Endothelial cell (in vitro differentiated cells): ENCODE results near the gene PIK3R4. TPM values are rescaled to one million over a fixed set of nuclear protein-coding genes. Genes with fewer than 3 reads are reported as not detected.
A peak's percentile ranks its signal among the peaks of the same experiment; 100 is the strongest.

ENCODE experiments used
- DNase-seq: peaks from one replicate; pipeline ENCODE4 v3.0.0; 2021; ENCODE audit warnings: low spot score
- H3K27ac Mint-ChIP-seq: one replicate; pipeline ENCODE4 v1.8.0; 2021; ENCODE audit warnings: mixed read lengths, inconsistent platforms; ENCODE audit not compliant: unreplicated experiment
- H3K27me3 Mint-ChIP-seq: one replicate; pipeline ENCODE4 v1.8.0; 2021; ENCODE audit warnings: mild to moderate bottlenecking, moderate library complexity, mixed read lengths, inconsistent platforms; ENCODE audit not compliant: unreplicated experiment
- H3K36me3 Mint-ChIP-seq: one replicate; pipeline ENCODE4 v1.8.0; 2021; ENCODE audit warnings: mild to moderate bottlenecking, low read depth, mixed read lengths, inconsistent platforms; ENCODE audit not compliant: unreplicated experiment
- H3K4me1 Mint-ChIP-seq: one replicate; pipeline ENCODE4 v1.8.0; 2021; ENCODE audit warnings: mild to moderate bottlenecking, mixed read lengths, inconsistent platforms; ENCODE audit not compliant: unreplicated experiment
- H3K4me3 Mint-ChIP-seq: one replicate; pipeline ENCODE4 v1.8.0; 2021; ENCODE audit warnings: mild to moderate bottlenecking, mixed read lengths, inconsistent platforms; ENCODE audit not compliant: unreplicated experiment
- H3K9me3 Mint-ChIP-seq: one replicate; pipeline ENCODE4 v1.8.0; 2021; ENCODE audit warnings: mixed read lengths, inconsistent platforms; ENCODE audit not compliant: unreplicated experiment
- total RNA-seq: library from RNA; stranded (reverse); fragmentation: NEBNext Ultra II Directional; extraction: Animal tissue kit (Norgen Biotek cat#: 25700); gene quantifications from one replicate; pipeline ENCODE4 v1.2.1, GENCODE V29; 2021; ENCODE audit not compliant: unreplicated experiment
- TF ChIP-seq, protein P1 (sequence below): fragments of 200-600 bp; sonication (generic); IDR thresholded peaks from one replicate; pipeline ENCODE4 v1.5.0; 2021; ENCODE audit warnings: antibody characterized with exemption; ENCODE audit not compliant: unreplicated experiment

Gene PIK3R4
- total RNA-seq, 1 donor from 2014 or later = 24.0 TPM

DNA sequence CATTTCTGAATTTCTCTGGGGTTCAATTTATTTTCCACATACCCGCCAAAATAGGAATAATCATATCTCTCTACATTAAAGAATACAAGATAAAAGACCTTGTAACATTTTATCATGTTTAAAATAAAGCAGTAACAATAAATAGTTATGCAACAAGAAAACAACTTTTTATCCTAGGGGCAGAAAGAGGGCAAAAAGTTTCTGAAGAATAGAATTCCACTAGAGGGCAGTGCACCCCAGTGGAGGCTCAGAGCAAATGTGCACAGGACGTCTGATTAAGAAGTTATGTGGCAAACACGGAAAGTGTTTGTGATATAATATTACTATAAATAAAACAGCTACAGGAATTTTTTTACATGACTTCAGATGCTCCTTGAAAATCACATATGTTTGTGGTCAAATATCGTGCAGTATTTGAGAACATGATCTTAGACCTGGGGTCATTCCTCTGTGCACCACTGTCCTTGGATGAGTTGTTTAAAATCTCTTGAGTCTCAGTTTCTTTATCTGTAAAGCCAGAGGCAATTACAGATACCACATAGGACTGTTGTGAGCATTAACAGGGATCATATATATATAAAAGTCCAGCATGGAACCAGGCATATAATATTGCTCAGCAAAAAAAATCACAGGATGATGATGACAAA is 13.2 kb upstream of the PIK3R4 start:
- no peaks in the 10 kb centered on the region for H3K36me3 Mint-ChIP-seq

DNA sequence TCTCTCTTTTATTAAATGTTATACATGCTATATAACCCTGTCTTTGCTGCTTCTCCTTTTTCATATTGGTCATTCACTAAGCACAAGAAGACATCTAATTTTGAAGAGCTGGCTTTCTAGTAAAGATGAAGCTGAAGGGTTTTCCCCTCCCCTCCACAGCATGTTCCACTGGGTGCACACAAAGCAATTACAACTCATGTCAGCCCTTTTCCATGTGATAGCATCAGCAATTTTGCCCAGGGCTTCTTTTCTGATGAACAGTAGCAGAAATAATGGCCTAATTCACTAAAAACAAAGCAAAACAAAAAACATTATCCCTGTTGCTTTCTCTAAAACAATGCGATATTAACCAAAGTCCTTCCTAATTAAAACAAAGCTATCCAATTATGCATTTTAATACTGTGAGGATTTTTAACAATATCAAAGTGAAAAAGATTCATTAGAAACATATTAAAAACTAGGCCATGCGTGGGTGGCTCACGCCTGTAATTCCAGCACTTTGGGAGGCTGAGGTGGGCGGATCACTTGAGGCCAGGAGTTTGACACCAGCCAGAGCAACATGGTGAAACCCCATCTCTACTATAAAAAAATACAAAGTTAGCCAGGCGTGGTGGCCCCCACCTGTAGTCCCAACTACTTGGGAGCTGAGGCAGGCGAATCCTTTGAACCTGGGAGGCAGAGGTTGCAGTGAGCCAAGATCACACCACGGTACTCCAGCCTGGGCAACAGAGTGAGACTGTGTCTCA is 12.2 kb upstream of the PIK3R4 start:
- TF ChIP-seq, protein P1, sequence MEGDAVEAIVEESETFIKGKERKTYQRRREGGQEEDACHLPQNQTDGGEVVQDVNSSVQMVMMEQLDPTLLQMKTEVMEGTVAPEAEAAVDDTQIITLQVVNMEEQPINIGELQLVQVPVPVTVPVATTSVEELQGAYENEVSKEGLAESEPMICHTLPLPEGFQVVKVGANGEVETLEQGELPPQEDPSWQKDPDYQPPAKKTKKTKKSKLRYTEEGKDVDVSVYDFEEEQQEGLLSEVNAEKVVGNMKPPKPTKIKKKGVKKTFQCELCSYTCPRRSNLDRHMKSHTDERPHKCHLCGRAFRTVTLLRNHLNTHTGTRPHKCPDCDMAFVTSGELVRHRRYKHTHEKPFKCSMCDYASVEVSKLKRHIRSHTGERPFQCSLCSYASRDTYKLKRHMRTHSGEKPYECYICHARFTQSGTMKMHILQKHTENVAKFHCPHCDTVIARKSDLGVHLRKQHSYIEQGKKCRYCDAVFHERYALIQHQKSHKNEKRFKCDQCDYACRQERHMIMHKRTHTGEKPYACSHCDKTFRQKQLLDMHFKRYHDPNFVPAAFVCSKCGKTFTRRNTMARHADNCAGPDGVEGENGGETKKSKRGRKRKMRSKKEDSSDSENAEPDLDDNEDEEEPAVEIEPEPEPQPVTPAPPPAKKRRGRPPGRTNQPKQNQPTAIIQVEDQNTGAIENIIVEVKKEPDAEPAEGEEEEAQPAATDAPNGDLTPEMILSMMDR = no peak
- no peak overlapping the region for H3K4me3 Mint-ChIP-seq
- H3K4me1 Mint-ChIP-seq = peaks cover 4% of the 10 kb centered on the region
- no peak for DNase-seq
- H3K9me3 Mint-ChIP-seq = no peaks in the 10 kb centered on the region
- no peaks in the 10 kb centered on the region for H3K36me3 Mint-ChIP-seq
- no peaks in the 10 kb centered on the region for H3K27me3 Mint-ChIP-seq
- no peak overlapping the region for H3K27ac Mint-ChIP-seq

More for the DNA sequence above, 13.2 kb upstream of the PIK3R4 start:
- H3K4me1 Mint-ChIP-seq = peaks cover 4% of the 10 kb centered on the region
- DNase-seq = peak; percentile 57
- no peaks in the 10 kb centered on the region for H3K27me3 Mint-ChIP-seq
- H3K4me3 Mint-ChIP-seq = no peak overlapping the region
- H3K9me3 Mint-ChIP-seq = no peaks in the 10 kb centered on the region
- no peak overlapping the region for H3K27ac Mint-ChIP-seq
- TF ChIP-seq, protein P1 = peak; percentile 83

DNA sequence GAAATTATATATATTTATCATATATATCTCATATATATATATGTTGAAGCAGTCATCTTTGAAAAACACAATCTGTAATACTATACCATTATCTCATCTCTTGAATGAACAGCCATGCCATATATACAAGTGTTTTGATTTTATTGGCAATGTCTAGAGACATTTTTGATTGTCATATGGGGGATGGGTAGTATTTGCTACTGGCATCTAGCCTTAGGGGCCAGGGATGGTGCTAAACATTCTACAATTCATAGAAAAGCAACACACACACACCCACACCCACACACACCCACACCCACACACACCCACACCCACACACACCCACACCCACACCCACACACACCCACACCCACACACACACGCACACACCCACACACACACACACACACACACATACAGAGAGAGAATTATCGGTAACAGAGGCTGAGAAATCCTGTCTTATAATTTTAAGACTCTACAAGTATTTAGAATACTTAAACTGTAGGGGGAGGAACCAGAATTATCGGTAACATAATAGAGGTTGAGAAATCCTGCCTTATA is 11.1 kb upstream of the PIK3R4 start:
- no peaks in the 10 kb centered on the region for H3K27me3 Mint-ChIP-seq
- no peaks in the 10 kb centered on the region for H3K36me3 Mint-ChIP-seq
- no peak for DNase-seq
- no peak overlapping the region for H3K27ac Mint-ChIP-seq
- peaks cover 4% of the 10 kb centered on the region for H3K4me1 Mint-ChIP-seq
- H3K4me3 Mint-ChIP-seq = no peak overlapping the region
- TF ChIP-seq, protein P1 = no peak
- no peaks in the 10 kb centered on the region for H3K9me3 Mint-ChIP-seq

DNA sequence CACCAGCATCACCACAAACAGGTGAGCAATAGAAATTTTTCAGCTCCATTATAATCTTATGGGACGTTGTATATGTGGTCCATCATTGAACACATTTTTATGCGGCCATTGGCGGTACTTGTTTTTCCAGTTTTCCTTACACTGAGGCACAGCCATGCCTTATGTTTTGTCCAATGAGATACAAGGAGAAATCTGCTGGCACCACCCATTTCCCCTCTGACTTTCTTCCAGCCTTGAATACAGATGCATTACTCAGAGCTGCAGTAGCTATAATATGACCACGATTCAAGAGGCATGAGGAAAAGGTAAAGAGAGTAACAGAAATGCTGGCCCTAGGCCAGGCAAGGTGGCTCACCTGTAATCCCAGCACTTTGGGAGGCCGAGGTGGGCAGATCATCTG is 9.0 kb upstream of the PIK3R4 start:
- TF ChIP-seq, protein P1 = no peak
- no peak overlapping the region for H3K4me3 Mint-ChIP-seq
- no peaks in the 10 kb centered on the region for H3K27me3 Mint-ChIP-seq
- no peak overlapping the region for H3K27ac Mint-ChIP-seq
- no peaks in the 10 kb centered on the region for H3K4me1 Mint-ChIP-seq
- DNase-seq = no peak
- H3K9me3 Mint-ChIP-seq = no peaks in the 10 kb centered on the region
- no peaks in the 10 kb centered on the region for H3K36me3 Mint-ChIP-seq

DNA sequence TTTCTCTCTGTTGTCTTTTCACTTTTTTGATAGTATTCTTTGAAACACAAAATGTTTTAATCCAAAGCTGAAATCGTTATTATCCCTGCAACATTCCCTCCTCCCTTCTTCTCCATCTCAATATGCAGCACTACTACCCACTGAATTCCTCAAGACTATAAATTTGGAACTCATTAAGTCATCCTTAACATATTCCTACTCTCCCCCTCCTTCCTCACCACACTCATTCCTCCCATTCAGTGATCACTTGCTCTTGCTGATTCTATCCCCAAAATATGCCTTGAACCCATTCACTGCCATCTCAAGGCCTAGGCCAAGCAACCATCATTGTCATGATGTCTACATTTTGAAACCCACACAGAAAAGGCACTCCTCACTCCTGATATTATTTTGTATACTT is 2.4 kb upstream of the PIK3R4 start:
- H3K4me3 Mint-ChIP-seq = no peak overlapping the region
- no peaks in the 10 kb centered on the region for H3K9me3 Mint-ChIP-seq
- no peak overlapping the region for H3K27ac Mint-ChIP-seq
- DNase-seq = no peak
- TF ChIP-seq, protein P1 = no peak
- no peaks in the 10 kb centered on the region for H3K36me3 Mint-ChIP-seq
- no peaks in the 10 kb centered on the region for H3K27me3 Mint-ChIP-seq
- peaks cover 6% of the 10 kb centered on the region for H3K4me1 Mint-ChIP-seq
